ENCODE data around the gene RAD51B. TPM values are rescaled to one million over a fixed set of nuclear protein-coding genes. Genes with fewer than 3 reads are reported as not detected.

RAD51B gene
- total RNA-seq, 4 donors from 2014 or later: 8.9 to 30.3 (median 10.4) TPM

DNA sequence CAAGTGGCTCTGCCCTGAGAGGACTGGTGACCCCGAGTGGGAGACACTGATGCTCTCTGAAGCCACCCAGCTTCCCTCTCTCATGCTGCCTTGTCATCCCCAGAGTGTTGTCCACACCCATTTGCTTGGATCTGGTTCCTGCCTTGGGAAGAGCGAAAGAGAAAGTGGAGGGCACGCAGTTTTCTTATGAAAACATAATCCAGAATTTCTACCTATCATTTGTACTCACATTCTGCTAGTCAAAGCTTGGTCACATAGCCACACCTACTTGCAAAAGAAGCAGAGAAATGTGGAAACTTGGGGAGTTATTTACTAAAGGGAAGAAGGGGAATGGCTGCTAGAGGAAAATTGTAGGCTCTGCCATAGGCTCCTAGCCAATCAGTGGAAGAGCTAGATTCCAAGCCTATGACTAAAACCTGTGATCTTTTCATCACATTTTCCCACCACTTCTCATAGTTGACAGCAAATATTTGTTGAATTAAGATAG, 647.0 kb downstream of the RAD51B start:
- TF ChIP-seq, protein P1, sequence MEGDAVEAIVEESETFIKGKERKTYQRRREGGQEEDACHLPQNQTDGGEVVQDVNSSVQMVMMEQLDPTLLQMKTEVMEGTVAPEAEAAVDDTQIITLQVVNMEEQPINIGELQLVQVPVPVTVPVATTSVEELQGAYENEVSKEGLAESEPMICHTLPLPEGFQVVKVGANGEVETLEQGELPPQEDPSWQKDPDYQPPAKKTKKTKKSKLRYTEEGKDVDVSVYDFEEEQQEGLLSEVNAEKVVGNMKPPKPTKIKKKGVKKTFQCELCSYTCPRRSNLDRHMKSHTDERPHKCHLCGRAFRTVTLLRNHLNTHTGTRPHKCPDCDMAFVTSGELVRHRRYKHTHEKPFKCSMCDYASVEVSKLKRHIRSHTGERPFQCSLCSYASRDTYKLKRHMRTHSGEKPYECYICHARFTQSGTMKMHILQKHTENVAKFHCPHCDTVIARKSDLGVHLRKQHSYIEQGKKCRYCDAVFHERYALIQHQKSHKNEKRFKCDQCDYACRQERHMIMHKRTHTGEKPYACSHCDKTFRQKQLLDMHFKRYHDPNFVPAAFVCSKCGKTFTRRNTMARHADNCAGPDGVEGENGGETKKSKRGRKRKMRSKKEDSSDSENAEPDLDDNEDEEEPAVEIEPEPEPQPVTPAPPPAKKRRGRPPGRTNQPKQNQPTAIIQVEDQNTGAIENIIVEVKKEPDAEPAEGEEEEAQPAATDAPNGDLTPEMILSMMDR (IDR thresholded peaks at IDR 0.05): no peak
- ATAC-seq (ENCODE audit: low FRiP score) (peak; percentile 84), DNase-seq (ENCODE audit: low spot score) (no peak)

DNA sequence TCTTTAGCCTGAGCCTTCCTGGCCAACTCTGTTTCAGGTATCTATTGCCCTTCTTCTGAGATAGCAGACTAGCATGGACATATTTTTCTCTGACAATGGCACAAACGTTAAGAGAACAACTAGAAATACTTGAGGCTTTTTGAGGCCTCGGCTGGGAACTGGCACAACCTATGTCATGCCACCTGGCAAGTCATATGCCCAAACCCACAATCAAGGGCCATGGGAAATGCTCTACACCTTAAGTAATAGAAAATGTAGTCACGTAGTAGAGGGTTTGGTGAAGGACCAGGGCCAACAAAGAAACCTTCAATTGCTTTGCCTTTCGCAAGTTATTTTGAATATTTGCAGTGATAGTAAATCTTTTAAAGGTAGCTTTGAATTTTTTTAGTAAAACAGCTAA, 647.8 kb downstream of the RAD51B start:
- ATAC-seq (ENCODE audit: low FRiP score) (no peak), DNase-seq (ENCODE audit: low spot score) (no peak)
- TF ChIP-seq, protein P1 (IDR thresholded peaks at IDR 0.05): no peak

DNA sequence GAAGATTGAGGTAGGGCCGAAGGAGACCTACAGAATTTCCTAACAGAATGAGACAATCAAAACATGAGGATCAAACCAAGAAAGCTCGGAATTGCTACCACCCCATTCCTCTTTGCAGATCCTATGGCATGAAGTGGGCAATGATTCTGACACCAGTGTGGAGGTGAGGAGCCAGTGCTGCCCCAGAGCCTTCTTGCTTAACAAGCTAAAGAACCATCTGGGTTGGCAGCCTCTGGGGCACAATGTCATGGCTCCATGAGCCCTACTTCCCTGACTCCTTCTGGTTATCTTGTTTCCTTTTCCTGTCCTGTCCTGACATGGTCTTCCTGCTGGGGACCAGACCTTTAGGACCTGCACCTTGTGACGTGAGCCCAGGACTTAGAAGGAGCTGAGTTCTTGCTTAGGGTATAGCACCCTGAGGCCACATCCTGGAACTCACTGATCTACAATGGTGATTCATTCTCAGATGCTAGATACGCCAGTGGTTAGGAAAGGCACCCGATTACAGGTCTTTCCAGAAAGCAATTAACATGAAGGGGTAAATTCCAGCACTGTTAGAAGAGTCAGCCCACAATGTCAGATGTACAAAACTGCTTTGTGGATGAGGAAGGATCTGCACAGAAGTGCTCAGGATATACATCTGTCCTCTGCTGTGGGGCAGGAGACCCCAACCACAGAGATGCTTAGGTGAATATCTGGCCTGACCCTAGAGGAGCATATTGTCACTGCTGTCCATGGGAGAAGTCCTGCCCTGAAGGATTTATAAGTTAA, 649.0 kb downstream of the RAD51B start:
- DNase-seq (ENCODE audit: low spot score) (no peak), ATAC-seq (ENCODE audit: low FRiP score) (peak; percentile 20)
- TF ChIP-seq, protein P1 (IDR thresholded peaks at IDR 0.05): no peak

DNA sequence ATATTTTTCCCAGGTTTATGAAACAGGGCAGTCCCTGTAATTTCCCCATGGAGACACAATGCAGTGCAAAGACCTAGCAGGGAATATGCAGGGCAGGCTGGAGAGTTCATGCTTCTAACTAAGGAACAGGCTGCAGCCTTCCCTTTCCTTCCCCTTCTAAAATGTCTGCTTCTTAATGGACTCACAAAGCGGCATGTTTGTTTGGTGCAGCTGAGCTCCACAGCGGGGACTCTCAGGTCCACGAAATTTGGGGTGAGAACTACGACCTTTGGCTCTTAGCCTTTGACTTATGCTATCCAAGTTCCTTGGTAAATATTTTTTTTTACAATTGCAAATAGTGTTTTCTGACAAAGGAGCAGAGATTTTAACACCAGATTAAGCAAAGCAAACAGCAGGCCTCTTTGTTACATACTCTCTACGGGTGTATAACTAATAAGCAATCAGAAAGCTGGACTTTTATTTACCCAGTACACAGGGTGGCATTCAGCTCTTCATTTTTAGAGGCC, 649.7 kb downstream of the RAD51B start:
- TF ChIP-seq, protein P1 (IDR thresholded peaks at IDR 0.05): no peak
- ATAC-seq (ENCODE audit: low FRiP score): no peak
- no peak for DNase-seq (ENCODE audit: low spot score)

DNA sequence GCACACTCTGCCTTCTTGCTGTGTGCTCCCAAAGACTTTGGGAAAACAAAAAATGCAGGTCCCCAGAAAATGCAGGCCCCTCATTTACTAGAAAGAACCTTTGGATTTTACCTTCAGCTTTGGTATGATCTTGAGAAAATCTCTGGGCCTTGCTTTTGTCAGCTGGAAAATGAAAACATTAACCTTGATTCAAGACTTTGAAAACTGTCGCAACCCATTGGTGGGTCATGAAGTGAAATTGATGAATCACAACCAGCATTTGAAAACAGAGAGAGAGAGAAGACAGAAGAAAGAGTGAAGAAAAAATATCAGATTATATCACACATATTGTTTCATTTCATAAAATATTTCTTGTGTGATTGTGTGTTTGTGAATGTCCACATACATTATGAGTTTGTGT, 650.8 kb downstream of the RAD51B start:
- TF ChIP-seq, protein P1 (IDR thresholded peaks at IDR 0.05): no peak
- ATAC-seq (ENCODE audit: low FRiP score) (no peak), DNase-seq (ENCODE audit: low spot score) (no peak)

DNA sequence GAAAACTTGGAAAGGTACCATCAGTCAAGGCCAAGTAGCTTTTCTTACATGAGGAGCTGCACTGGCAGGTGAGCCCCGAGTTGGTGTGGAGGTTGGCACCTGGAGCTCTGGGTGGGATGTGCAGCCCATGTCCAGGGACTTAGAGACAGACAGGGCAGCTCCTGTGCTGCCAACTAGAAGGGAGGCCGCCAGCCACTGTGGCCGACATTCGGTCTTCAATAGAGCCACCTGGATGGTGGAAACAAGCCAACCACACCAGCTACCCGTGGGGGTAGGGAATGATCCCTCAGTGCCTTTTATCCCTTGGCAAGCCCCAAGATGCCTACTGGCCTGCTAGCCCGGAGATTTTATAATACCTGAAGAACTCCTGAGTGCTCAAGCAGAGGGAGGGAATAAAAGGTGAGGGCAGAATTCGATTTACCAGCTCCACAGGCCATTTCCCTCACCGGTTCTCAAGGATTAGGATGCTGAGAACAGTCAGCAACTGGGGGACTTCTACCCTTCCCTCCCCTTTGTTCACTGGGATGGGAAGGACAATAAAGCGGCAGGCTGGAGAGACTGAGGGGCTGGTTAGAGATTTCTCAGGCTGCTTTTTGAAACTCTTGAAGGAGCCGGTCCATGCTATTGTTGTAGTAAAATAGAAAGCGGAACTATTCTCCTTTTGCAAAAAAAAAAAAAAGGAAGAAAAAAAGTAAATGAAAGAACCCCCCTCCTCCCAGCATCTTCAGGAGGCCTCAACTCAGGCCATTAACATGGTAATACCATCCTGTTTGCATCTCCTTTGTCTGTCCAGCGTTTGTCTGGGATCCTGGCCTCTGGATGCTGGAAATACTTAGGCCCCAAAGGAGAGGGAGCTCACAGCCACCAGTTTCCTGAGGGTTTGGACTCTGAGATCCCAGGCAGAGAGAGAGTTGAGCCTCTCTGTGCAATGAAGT, 651.7 kb downstream of the RAD51B start:
- TF ChIP-seq, protein P1 (IDR thresholded peaks at IDR 0.05): no peak
- ATAC-seq (ENCODE audit: low FRiP score): no peak
- DNase-seq (ENCODE audit: low spot score): no peak

All from omental fat pad (tissue), 4 donors.